TTC549 (cell line): ENCODE data around the gene SHISA2.

Experiments
- FAIRE-seq: peaks from 2 replicates; lab custom pipeline; 2012; peaks lifted over from hg19 to GRCh38; lab: Jason Lieb, UNC

SHISA2 gene

GRCh38 chr13:26017196-26017921, 34.5 kb downstream of the SHISA2 start:
- FAIRE-seq: no peak

GRCh38 chr13:26016189-26016588, 35.6 kb downstream of the SHISA2 start:
- FAIRE-seq: no peak

- no peak for FAIRE-seq
These were observed 36.3 kb downstream of the SHISA2 start for GRCh38 chr13:26015271-26016125.

- no peak for FAIRE-seq
These were observed 38.8 kb downstream of the SHISA2 start for GRCh38 chr13:26012995-26013394.

- FAIRE-seq: no peak
These were observed 39.6 kb downstream of the SHISA2 start for GRCh38 chr13:26011996-26012821.

- no peak for FAIRE-seq
These were observed 40.6 kb downstream of the SHISA2 start for GRCh38 chr13:26011208-26011573.

GRCh38 chr13:26010487-26011207, 41.2 kb downstream of the SHISA2 start:
- no peak for FAIRE-seq

GRCh38 chr13:26007261-26008125, 44.3 kb downstream of the SHISA2 start:
- no peak for FAIRE-seq
